Colon (tissue), 2 donors: ENCODE data around the gene ZNF646.

ENCODE experiments used
- FAIRE-seq: peaks from 2 replicates; lab custom pipeline; 2012; peaks lifted over from hg19 to GRCh38; lab: Jason Lieb, UNC
- donor health status: control.
- donor health status: control.

ZNF646 gene

DNA sequence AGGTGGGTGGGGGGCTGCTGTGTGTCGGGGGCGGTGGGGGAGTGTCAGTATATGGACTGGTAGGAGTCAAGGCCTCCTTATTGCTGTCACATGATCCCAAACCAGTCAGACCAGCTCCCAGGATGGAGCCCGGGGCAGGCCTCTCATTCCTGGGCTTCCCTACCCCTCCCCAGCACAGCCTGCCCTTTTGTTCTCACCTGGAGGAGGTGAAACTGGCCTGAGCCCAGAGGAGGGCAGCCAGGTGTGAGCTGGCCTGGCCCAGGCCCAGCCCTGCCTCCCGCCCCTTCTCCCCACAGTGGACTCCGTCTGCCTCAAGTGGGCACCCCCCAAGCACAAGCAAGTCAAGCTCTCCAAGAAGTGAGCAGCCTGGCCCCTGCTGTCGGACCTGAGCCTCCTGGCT, 56.7 kb downstream of the ZNF646 start:
- no peak for FAIRE-seq

DNA sequence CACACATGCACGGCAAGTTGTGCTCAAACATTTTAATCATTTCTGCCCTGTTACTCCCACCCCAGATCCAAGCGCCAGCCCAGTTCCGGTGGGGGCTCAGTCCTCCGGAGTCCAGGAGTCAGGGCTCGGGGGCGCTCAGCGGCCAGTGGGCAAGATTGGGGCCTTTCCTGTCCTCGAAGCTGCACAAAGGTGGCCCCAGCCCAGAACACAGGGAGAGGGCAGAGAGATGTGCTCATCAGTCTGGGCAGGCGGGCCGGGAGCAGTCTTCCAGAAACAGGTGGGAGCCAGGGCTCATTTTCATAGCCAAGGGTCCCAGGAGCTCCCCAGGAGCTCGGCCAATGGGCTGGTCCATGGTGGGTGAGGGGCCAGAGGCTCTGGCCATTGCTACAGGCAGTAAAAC, 57.2 kb downstream of the ZNF646 start:
- no peak for FAIRE-seq

DNA sequence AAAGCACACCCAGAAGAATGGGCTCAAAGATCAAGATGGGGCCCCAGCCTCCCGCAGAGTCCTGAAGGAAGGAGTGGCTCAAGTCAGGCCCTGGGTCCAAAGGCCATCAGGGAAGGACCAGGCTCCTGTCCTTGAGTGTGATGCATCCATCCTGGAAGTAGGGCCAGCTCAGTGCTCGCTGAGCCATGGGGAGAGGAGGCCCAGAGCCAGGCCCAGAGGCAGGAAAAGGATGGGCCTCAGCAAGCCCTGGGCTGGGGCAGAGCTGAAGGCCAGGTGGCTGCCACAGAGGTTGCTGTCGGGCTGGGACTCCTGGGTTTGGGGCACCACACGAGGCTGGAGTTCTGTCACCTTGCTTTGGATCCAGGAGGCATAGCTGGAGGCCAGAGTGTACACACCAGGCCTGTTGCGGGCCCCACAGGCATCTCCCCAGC, 57.6 kb downstream of the ZNF646 start:
- FAIRE-seq = no peak

DNA sequence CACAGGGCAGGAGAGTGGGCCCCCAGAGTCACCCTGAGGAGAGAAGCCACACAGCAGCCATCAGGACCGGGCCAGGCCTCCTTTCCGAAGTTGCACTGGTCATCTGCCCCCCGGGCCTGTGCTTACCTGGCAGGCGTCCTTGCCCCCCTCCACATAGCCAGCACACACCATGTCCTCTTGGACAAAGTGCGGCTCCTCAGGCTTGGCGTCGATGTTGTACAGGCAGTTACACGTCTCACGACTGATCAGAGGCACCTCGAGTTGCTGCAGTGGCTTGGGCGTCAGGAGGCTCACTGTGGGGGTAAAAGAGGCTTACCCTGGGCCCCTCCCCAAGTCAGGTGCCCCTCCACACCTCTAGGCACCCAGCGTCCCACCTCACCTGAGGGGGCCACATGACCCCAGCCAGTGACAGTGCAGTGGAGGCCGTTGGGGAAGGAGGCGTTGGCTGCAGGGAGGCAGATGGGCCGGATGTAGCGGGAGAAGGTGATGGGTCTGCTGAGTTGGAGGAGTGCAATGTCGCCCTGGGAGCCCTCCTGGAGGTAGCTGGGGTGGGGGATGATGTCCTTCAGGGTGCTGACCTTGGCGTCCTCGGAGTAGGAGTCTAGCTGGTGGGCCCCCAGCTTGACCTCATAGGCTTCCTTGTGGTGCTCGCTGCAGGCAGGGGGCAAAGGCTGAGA, 58.2 kb downstream of the ZNF646 start:
- no peak for FAIRE-seq

DNA sequence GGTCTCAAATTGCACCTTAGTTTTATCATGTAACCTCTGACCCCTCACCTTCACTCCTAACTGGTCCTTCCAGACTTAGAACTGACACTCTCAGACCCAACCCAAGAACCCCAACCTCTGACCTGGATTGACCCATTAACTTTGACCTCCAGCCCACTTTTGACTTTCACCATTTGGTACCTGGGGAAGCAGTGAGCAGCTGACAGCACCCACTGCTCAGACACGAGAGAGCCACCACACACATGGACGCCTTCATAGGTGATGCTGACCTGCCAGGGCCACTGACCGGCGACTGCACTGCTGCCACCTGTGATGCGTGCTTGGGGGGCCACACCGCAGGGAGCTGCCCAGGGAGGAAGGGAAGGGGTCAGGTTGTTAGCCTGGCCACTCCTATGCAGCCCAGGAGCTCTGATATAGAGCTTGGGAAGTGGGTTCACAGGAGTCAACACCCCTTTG, 58.9 kb downstream of the ZNF646 start:
- FAIRE-seq = no peak
